K562 (cell line): ENCODE results near the gene BHLHE23. TPM values are rescaled to one million over a fixed set of nuclear protein-coding genes. Genes with fewer than 3 reads are reported as not detected.

Experiments
- ATAC-seq: fragments of 200-7000 bp; cut with Tn5 transposase; 3 replicates; pipeline ENCODE4 v1.9.1; 2020; ENCODE audit warnings: moderate library complexity
- BruUV-seq: library from RNA; stranded (reverse); fragments of 400-500 nt; replicated peaks from 2 replicates; lab custom pipeline; 2021; lab: Mats Ljungman, UMichigan
- CTCF ChIA-PET: fragments of 300-600 bp; formaldehyde crosslinking; extraction: SDS; loops from one replicate; lab custom pipeline; 2021; ENCODE audit warnings: low intra/inter-chr PET ratio; lab: Yijun Ruan, JAX
- POLR2A ChIA-PET: fragments of 300-600, 350-650 bp; sonication (Branson Sonifier 250); formaldehyde crosslinking; extraction: SDS; loops from one replicate; lab custom pipeline; 2021; ENCODE audit warnings: antibody characterized with exemption, inconsistent platforms; lab: Yijun Ruan, JAX
- DNase-seq, 4 experiments: peaks; one replicate each; pipeline versions ENCODE4 v3.0.0 to v3.0.0-alpha.2; 2011 to 2018; ENCODE audit warnings: low spot score in 3 of 4, mixed read lengths in 3 of 4; ENCODE audit errors: extremely low read depth in 1 of 4
- FAIRE-seq: peaks from 2 replicates; lab custom pipeline; 2011; peaks lifted over from hg19 to GRCh38; lab: Jason Lieb, UNC
- H2AFZ ChIP-seq: 2 replicates; pipeline ENCODE4 v1.6.0; 2011; ENCODE audit warnings: low read depth, low read length, control low read depth, inconsistent platforms
- H3K27ac ChIP-seq: fragments of 200-600 bp; 3 replicates; pipeline ENCODE4 v1.8.0; 2011; ENCODE audit warnings: low read depth, mild to moderate bottlenecking, control low read depth, inconsistent platforms, low read length, moderate library complexity, mixed read lengths; ENCODE audit errors: extremely low read depth
- H3K27me3 ChIP-seq, 2 experiments: fragments of 300-600 bp in 1 of 2; 2 replicates in 1 of 2; 3 replicates in 1 of 2; pipeline versions ENCODE4 v1.6.0 to v1.8.0; 2011; ENCODE audit warnings: inconsistent platforms in 2 of 2, low read length in 2 of 2, mild to moderate bottlenecking in 1 of 2, mixed read lengths in 1 of 2, moderate library complexity in 1 of 2; ENCODE audit not compliant: control insufficient read depth in 2 of 2, insufficient read depth in 2 of 2
- H3K36me3 ChIP-seq: fragments of 300-600 bp; 3 replicates; pipeline ENCODE4 v1.8.0; 2011; ENCODE audit warnings: mild to moderate bottlenecking, low read length, inconsistent platforms; ENCODE audit not compliant: control insufficient read depth, insufficient read depth
- H3K4me1 ChIP-seq, 2 experiments: fragments of 200-600 bp in 1 of 2; replicated peaks in 1 of 2; 2 replicates in 1 of 2; 3 replicates in 1 of 2; pipeline versions ENCODE4 v1.5.1 to v1.8.0; 2011; ENCODE audit warnings: inconsistent platforms in 2 of 2, low read length in 2 of 2, mild to moderate bottlenecking in 1 of 2, mixed read lengths in 1 of 2, moderate library complexity in 1 of 2; ENCODE audit not compliant: control insufficient read depth in 2 of 2, insufficient read depth in 2 of 2
- H3K4me2 ChIP-seq: 2 replicates; pipeline ENCODE4 v1.6.1; 2011; ENCODE audit warnings: low read length, control low read depth, inconsistent platforms, mixed read lengths; ENCODE audit not compliant: insufficient read depth
- H3K4me3 ChIP-seq: fragments of 200-600 bp; sonication (generic), shearing (Covaris generic); 2 replicates; pipeline ENCODE4 v1.5.1; 2016; ENCODE audit warnings: control low read depth, inconsistent platforms
- H3K79me2 ChIP-seq: fragments of 200-600 bp; 3 replicates; pipeline ENCODE4 v1.8.0; 2011; ENCODE audit warnings: low read length, inconsistent platforms; ENCODE audit not compliant: control insufficient read depth, insufficient read depth
- H3K9ac ChIP-seq, 2 experiments: 2 replicates each; pipeline versions ENCODE4 v1.6.0 to v1.6.1; 2011; ENCODE audit warnings: low read depth in 2 of 2, low read length in 2 of 2, control low read depth in 1 of 2, inconsistent platforms in 1 of 2, mild to moderate bottlenecking in 1 of 2, mixed read lengths in 1 of 2; ENCODE audit not compliant: insufficient read depth in 1 of 2
- H3K9me1 ChIP-seq: one replicate; pipeline ENCODE4 v1.6.0; 2011; ENCODE audit warnings: inconsistent platforms, mild to moderate bottlenecking, low read length, moderate library complexity; ENCODE audit not compliant: control insufficient read depth, insufficient read depth
- H3K9me3 ChIP-seq: replicated peaks from 2 replicates; pipeline ENCODE4 v1.5.1; 2011; ENCODE audit warnings: low read depth, low read length, inconsistent platforms; ENCODE audit not compliant: control insufficient read depth, insufficient read depth
- H4K20me1 ChIP-seq: replicated peaks from 2 replicates; pipeline ENCODE4 v1.6.1; 2011; ENCODE audit warnings: low read length, inconsistent platforms, mixed read lengths; ENCODE audit not compliant: control insufficient read depth, insufficient read depth
- MAFF ChIP-seq: IDR thresholded peaks from 2 replicates; pipeline ENCODE4 v1.6.1; 2012; ENCODE audit warnings: low read length, improper control_type of control experiment
- NR2C1 ChIP-seq, 2 experiments: fragments of 450-650 bp; IDR thresholded peaks; 2 replicates each; pipeline ENCODE4 v1.6.1; 2017; ENCODE audit warnings: mild to moderate bottlenecking in 2 of 2, antibody characterized with exemption in 1 of 2, inconsistent platforms in 1 of 2, missing compliant biosample characterization in 1 of 2, missing genetic modification characterization in 1 of 2
- ZBTB17 ChIP-seq: fragments of 450-650 bp; formaldehyde crosslinking; IDR thresholded peaks from 2 replicates; pipeline ENCODE4 v1.4.0; 2020; ENCODE audit warnings: mild to moderate bottlenecking
- ZNF41 ChIP-seq: fragments of 250-450 bp; sonication (Bioruptor Pico); conservative IDR thresholded peaks from 2 replicates; pipeline ENCODE4 v1.4.0; 2020; ENCODE audit warnings: mild to moderate bottlenecking
- ZNF436 ChIP-seq: fragments of 250-450, 450-650 bp; sonication (Bioruptor Pico); formaldehyde crosslinking; IDR thresholded peaks from 2 replicates; pipeline ENCODE4 v1.7.0; 2020; ENCODE audit warnings: mild to moderate bottlenecking
- WGBS: fragments of 100-300 bp; shearing (Covaris generic); methylation state at CpG from one replicate; pipeline ENCODE4 v1.1.6; 2016; ENCODE audit warnings: low coverage, mixed read lengths; ENCODE audit not compliant: insufficient coverage; ENCODE audit errors: missing lambda C conversion rate; 5-methylcytosine and 5-hydroxymethylcytosine counted together
- in situ Hi-C: fragments of 300-500 bp; cut with MboI; formaldehyde crosslinking; loops from 4 replicates; pipeline ENCODE4 v1.15.0; 2018; ENCODE audit warnings: inconsistent platforms, mixed read lengths
- intact Hi-C: fragments of 100-400 bp; cut with micrococcal nuclease; formaldehyde crosslinking; loops from 2 replicates; pipeline ENCODE4 v1.14.2; 2022
- polyA plus RNA-seq, 8 experiments: library from polyadenylated mRNA; depleted of rRNA in 4 of 8; stranded (reverse) in 5 of 8; unstranded in 3 of 8; fragments of >200 nt; fragmentation: Nextera tagmentation in 2 of 8; fragmentation: Illumina TruSeq in 1 of 8; extraction: Ambion mirVana in 2 of 8; extraction: Trizol in 1 of 8; gene quantifications; 2 replicates each; pipeline versions ENCODE4 v1.2.1 to v1.2.3, GENCODE V29; 2011 to 2014; ENCODE audit warnings: inconsistent platforms in 1 of 8, missing spikeins in 1 of 8
- total RNA-seq, 7 experiments: library from RNA; depleted of rRNA in 6 of 7; stranded (reverse); fragments of >200 nt in 6 of 7; fragmentation: Illumina TruSeq in 2 of 7; extraction: Trizol in 2 of 7; gene quantifications; 2 replicates each; pipeline versions ENCODE4 v1.2.1 to v1.2.3, GENCODE V29; 2011 to 2021; ENCODE audit warnings: low replicate concordance in 1 of 7
- TF ChIP-seq, protein P1 (sequence below), 3 experiments: IDR thresholded peaks in 2 of 3; conservative IDR thresholded peaks in 1 of 3; 2 replicates each; pipeline ENCODE4 v1.5.1; 2011 to 2012; ENCODE audit warnings: low read length in 3 of 3, mild to moderate bottlenecking in 3 of 3, control low read depth in 2 of 3, improper control_type of control experiment in 1 of 3, inconsistent platforms in 1 of 3, low read depth in 1 of 3, mixed read lengths in 1 of 3, moderate library complexity in 1 of 3; ENCODE audit not compliant: insufficient read depth in 2 of 3
- TF ChIP-seq, protein P2 (sequence below): sonication (generic); formaldehyde crosslinking; IDR thresholded peaks from 2 replicates; pipeline ENCODE4 v1.8.0; 2022; ENCODE audit warnings: missing genetic modification reagents, mild to moderate bottlenecking, moderate library complexity, borderline replicate concordance
- TF ChIP-seq, protein P3 (sequence below): sonication (generic); formaldehyde crosslinking; IDR thresholded peaks from 2 replicates; pipeline ENCODE4 v1.9.0; 2022; ENCODE audit warnings: mild to moderate bottlenecking, missing genetic modification reagents

BHLHE23 gene
- total and polyA plus RNA-seq, 9 of the 15 experiments (the other 6 are each of a cell fraction or from before 2014, with no cell fraction given) = not detected

DNA sequence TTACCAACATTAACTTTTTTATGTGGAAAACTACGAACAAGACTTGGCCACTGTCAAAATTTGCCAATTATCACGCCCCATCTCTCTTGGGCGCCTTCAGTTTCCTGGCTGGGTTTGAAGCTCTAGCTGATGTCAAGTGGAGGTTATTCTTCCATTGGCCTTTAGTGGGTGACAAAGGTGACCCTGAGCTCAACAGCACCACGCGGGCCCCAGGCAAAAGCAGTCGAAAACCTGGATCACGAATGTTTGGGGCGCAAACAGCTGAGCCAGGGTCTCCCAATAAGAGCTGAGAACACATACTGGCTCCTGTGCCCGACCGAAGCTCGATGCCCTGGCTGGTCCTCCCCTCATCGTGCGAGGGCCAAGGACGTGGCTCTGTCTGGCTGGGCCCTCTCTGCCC, 27.5 kb downstream of the BHLHE23 start:
- in situ Hi-C loops = no loop called here
- no peak overlapping the region for H3K4me2 ChIP-seq
- intact Hi-C loops = no loop called here
- no TSS peak for BruUV-seq
- no peak for TF ChIP-seq NR2C1 (IDR thresholded peaks at IDR 0.05)
- no peak for TF ChIP-seq NR2C1 (tag; IDR thresholded peaks at IDR 0.05)
- TF ChIP-seq ZNF41 (CRISPR knock-in tag) = no peak
- TF ChIP-seq ZNF436 (CRISPR knock-in tag) = no peak
- peak; percentile 93 for TF ChIP-seq ZBTB17 (CRISPR knock-in tag)
- TF ChIP-seq, protein P1, sequence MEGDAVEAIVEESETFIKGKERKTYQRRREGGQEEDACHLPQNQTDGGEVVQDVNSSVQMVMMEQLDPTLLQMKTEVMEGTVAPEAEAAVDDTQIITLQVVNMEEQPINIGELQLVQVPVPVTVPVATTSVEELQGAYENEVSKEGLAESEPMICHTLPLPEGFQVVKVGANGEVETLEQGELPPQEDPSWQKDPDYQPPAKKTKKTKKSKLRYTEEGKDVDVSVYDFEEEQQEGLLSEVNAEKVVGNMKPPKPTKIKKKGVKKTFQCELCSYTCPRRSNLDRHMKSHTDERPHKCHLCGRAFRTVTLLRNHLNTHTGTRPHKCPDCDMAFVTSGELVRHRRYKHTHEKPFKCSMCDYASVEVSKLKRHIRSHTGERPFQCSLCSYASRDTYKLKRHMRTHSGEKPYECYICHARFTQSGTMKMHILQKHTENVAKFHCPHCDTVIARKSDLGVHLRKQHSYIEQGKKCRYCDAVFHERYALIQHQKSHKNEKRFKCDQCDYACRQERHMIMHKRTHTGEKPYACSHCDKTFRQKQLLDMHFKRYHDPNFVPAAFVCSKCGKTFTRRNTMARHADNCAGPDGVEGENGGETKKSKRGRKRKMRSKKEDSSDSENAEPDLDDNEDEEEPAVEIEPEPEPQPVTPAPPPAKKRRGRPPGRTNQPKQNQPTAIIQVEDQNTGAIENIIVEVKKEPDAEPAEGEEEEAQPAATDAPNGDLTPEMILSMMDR (IDR thresholded peaks at IDR 0.05 in 2 of 3, conservative IDR thresholded peaks at IDR 0.05 in 1 of 3; ENCODE audit: insufficient read depth in 2 of 3, low read depth in 1 of 3, low read length in 3 of 3) = peak in 1 of 3 experiments; percentile 38; a peak in 2 of 6 replicates
- TF ChIP-seq, protein P2, sequence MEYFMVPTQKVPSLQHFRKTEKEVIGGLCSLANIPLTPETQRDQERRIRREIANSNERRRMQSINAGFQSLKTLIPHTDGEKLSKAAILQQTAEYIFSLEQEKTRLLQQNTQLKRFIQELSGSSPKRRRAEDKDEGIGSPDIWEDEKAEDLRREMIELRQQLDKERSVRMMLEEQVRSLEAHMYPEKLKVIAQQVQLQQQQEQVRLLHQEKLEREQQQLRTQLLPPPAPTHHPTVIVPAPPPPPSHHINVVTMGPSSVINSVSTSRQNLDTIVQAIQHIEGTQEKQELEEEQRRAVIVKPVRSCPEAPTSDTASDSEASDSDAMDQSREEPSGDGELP (CRISPR knock-in tag) = peak; percentile 21; the same call in 1 of the 2 replicates
- TF ChIP-seq, protein P3, sequence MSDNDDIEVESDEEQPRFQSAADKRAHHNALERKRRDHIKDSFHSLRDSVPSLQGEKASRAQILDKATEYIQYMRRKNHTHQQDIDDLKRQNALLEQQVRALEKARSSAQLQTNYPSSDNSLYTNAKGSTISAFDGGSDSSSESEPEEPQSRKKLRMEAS (CRISPR knock-in tag) = peak; percentile 17; the same call in 1 of the 2 replicates
- TF ChIP-seq MAFF = no peak
- TF ChIP-seq, all 486 proteins: peak for 4
- H3K4me1 ChIP-seq = peaks cover 0 to 35% of the 10 kb centered on the region in 2 experiments; a peak in 2 of 5 replicates
- no peak for DNase-seq
- 11% methylated on average over 14 of the region's 14 CpGs for WGBS
- POLR2A ChIA-PET = interaction anchor here (0.6 to 2.0 kb wide), 3 partner anchors 14 to 97 kb away, joined by 3 to 6 read pairs (median 5); no protein-coding TSS in a partner anchor
- peak; percentile 58 for ATAC-seq
- H3K79me2 ChIP-seq = no peaks in the 10 kb centered on the region
- peak overlapping the region in 1 of 2 experiments; percentile 68; a peak in 1 of 4 replicates for H3K9ac ChIP-seq
- H2AFZ ChIP-seq = no peak overlapping the region
- H3K27me3 ChIP-seq = peaks cover 53 to 90% of the 10 kb centered on the region in 2 experiments
- CTCF ChIA-PET = no interaction called here
- no peaks in the 10 kb centered on the region for H3K9me3 ChIP-seq
- no peak overlapping the region for H3K4me3 ChIP-seq
- H3K9me1 ChIP-seq = no peaks in the 10 kb centered on the region
- H3K27ac ChIP-seq = no peak overlapping the region
- no peaks in the 10 kb centered on the region for H3K36me3 ChIP-seq
- H4K20me1 ChIP-seq = peaks cover 11% of the 10 kb centered on the region; the same call in 1 of the 2 replicates
- peak; percentile 62 for FAIRE-seq
